ENCODE data around the gene STEAP2. TPM values are rescaled to one million over a fixed set of nuclear protein-coding genes. Genes with fewer than 3 reads are reported as not detected.
"Not testable (repeated sequence)": the region's sequence is repeated elsewhere in the genome, so short reads cannot be mapped to it uniquely, and the experiment has no call there.

STEAP2 gene
- total RNA-seq, 1 donor from 2014 or later, result 18.7 TPM

DNA sequence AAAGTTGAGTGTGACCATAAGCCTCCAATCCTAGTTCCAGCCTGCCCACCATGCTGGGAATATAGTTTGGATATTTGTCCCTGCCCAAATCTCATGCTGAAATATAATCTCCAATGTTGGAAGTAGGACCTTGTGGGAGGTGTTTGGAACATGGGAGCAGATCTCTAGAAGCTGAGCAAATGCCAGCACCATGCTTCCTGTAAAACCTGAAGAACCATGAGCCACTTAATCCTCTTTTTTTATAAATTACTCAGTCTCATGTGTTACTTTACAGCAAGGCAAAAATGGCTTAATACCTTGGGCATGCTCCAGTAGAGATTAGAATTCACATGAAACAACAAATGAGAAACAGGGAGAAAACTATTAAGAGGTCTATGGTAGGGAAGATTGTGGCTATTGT lies 30.1 kb upstream of the STEAP2 start:
- no peaks in the 10 kb centered on the region for H3K27me3 ChIP-seq

DNA sequence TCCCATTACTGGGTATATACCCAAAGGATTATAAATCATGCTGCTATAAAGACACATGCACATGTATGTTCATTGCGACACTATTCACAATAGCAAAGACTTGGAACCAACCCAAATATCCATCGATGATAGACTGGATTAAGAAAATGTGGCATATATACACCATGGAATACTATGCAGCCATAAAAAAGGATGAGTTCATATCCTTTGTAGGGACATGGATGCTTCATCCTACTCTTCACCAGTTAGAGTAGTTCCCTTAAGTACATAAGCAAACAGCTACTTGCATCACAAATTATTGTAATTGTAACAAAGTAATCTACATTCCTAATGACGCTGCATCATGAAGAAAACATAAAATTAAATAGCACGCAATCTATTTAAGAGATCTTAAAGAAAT lies 25.2 kb upstream of the STEAP2 start:
- H3K9me3 ChIP-seq; H3K4me3 ChIP-seq; DNase-seq (ENCODE audit: low spot score in 2 of 2); H3K27ac ChIP-seq; H3K27me3 ChIP-seq; H3K4me1 ChIP-seq; H3K36me3 ChIP-seq; intact Hi-C loops (cut with DNase I): not testable (repeated sequence)

More for the DNA sequence above, 30.1 kb upstream of the STEAP2 start:
- no peaks in the 10 kb centered on the region for H3K9me3 ChIP-seq
- TF ChIP-seq, protein P1, sequence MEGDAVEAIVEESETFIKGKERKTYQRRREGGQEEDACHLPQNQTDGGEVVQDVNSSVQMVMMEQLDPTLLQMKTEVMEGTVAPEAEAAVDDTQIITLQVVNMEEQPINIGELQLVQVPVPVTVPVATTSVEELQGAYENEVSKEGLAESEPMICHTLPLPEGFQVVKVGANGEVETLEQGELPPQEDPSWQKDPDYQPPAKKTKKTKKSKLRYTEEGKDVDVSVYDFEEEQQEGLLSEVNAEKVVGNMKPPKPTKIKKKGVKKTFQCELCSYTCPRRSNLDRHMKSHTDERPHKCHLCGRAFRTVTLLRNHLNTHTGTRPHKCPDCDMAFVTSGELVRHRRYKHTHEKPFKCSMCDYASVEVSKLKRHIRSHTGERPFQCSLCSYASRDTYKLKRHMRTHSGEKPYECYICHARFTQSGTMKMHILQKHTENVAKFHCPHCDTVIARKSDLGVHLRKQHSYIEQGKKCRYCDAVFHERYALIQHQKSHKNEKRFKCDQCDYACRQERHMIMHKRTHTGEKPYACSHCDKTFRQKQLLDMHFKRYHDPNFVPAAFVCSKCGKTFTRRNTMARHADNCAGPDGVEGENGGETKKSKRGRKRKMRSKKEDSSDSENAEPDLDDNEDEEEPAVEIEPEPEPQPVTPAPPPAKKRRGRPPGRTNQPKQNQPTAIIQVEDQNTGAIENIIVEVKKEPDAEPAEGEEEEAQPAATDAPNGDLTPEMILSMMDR (IDR thresholded peaks at IDR 0.05), result no peak
- H3K36me3 ChIP-seq, result no peaks in the 10 kb centered on the region
- no peak overlapping the region for H3K27ac ChIP-seq
- H3K4me1 ChIP-seq, result no peaks in the 10 kb centered on the region
- no peak overlapping the region for H3K4me3 ChIP-seq
- no peak for DNase-seq (ENCODE audit: low spot score in 2 of 2)
- intact Hi-C loops (cut with DNase I), result no loop called here

DNA sequence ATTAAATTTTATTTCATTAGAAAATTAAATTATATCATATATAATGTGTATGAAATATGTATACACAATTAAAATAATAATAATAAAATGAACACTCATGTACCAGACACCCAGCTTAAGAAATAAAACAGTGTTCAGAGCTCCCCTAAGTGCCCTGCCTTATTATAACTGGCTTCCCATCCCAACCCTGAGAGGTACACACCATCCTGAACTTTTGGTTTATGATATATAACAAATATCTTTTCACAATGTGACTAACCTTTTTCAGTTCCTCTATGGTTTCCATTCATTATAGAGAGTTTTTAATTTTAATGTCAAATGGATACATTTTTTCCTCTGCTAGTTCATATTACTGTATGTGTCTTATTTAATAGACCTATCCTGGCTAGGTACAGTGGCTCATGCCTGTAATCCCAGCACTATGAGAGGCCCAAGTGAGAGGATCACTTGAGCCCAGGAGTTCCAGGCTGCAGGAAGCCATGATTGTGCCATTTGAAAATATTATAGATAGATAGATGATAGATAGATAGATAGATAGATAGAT lies 24.0 kb upstream of the STEAP2 start:
- no peaks in the 10 kb centered on the region for H3K36me3 ChIP-seq
- H3K27me3 ChIP-seq, result no peaks in the 10 kb centered on the region
- no peak overlapping the region for H3K27ac ChIP-seq
- intact Hi-C loops (cut with DNase I), result no loop called here
- H3K4me3 ChIP-seq, result no peak overlapping the region
- TF ChIP-seq, protein P1 (IDR thresholded peaks at IDR 0.05), result no peak
- H3K4me1 ChIP-seq, result no peaks in the 10 kb centered on the region
- DNase-seq (ENCODE audit: low spot score in 2 of 2), result no peak
- no peaks in the 10 kb centered on the region for H3K9me3 ChIP-seq

DNA sequence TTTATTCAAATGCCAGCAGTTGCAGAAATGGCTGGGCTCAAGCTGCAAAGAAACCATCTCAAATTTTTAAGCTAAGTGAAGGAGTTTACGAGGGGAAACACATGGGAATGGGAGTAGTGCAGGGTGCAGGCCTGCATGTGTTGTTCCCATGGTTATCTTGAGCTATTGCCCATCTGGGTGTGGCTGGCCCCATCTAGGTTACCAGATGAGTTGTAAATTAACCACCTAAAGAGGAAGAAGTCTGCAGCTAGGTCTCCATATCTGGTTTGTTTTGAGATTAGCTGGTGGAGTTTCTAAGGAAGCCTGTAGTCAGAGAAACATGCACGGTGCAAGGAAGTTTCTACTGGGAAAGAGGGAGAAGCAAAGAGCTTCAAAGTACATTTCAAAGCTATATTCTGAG lies 23.3 kb upstream of the STEAP2 start:
- intact Hi-C loops (cut with DNase I), result no loop called here
- no peak for DNase-seq (ENCODE audit: low spot score in 2 of 2)
- TF ChIP-seq, protein P1 (IDR thresholded peaks at IDR 0.05), result no peak
- H3K4me3 ChIP-seq, result no peak overlapping the region
- no peaks in the 10 kb centered on the region for H3K9me3 ChIP-seq
- no peak overlapping the region for H3K27ac ChIP-seq
- no peaks in the 10 kb centered on the region for H3K4me1 ChIP-seq
- no peaks in the 10 kb centered on the region for H3K27me3 ChIP-seq
- no peaks in the 10 kb centered on the region for H3K36me3 ChIP-seq

DNA sequence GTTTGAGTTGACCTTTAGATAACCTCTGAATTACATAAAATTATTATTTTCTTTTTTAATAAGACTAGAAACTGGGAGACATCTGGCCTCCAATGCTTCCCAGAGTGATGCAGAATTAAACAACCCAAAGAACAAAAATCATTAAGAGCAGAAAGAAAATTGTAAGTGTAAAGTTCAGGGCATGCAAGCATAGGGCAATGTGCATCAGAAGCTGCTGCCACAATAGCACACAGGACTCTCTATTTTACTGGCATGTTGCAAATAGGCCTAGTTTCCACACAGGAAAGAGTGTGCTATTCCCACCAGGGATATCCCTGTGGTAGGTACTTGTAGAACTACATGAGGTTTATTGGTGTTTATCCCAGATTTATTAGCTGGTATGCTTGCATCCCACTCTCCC lies 20.5 kb upstream of the STEAP2 start:
- Histone ChIP-seq H3K9me3 (no peaks in the 10 kb centered on the region), H3K4me3 (no peak overlapping the region), H3K4me1 (no peaks in the 10 kb centered on the region), H3K27me3 (no peaks in the 10 kb centered on the region), H3K27ac (no peak overlapping the region), H3K36me3 (no peaks in the 10 kb centered on the region)
- intact Hi-C loops (cut with DNase I), result no loop called here
- DNase-seq (ENCODE audit: low spot score in 2 of 2), result no peak
- TF ChIP-seq, protein P1 (IDR thresholded peaks at IDR 0.05), result no peak

DNA sequence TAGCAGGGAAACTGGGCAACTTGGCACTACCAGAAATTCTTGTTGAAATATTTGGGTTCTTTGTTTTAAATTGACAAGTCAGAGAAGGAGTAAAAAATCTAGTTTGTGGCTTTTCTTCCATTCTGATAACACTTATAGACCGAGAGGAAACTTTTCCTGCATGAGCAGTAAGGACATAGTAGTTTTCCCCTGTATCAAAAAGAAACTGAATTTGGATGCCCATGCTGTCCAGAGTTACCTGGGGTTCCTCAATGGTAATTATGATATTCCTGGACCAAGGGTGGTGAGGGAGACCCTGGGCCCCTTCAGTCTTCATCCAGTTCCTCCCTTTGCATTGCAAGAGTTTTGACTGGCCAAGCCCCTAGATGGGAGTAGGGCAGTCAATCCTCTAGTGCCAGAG lies 19.9 kb upstream of the STEAP2 start:
- H3K9me3 ChIP-seq, result no peaks in the 10 kb centered on the region
- H3K27me3 ChIP-seq, result no peaks in the 10 kb centered on the region
- no peaks in the 10 kb centered on the region for H3K36me3 ChIP-seq
- DNase-seq (ENCODE audit: low spot score in 2 of 2), result no peak
- TF ChIP-seq, protein P1 (IDR thresholded peaks at IDR 0.05), result no peak
- H3K4me1 ChIP-seq, result no peaks in the 10 kb centered on the region
- no peak overlapping the region for H3K27ac ChIP-seq
- H3K4me3 ChIP-seq, result no peak overlapping the region
- intact Hi-C loops (cut with DNase I), result no loop called here
